ENCODE data around the gene CTCFL. TPM values are rescaled to one million over a fixed set of nuclear protein-coding genes. Genes with fewer than 3 reads are reported as not detected.

CTCFL gene
- total and polyA plus RNA-seq, 2 of the 8 experiments (the other 6 are each of a cell fraction or from before 2014, with no cell fraction given) = 0.30 to 0.80 TPM

- no peak for TF ChIP-seq MAFK (IDR thresholded peaks at IDR 0.05; ENCODE audit: low read depth, low read length)
Observed at GRCh38 chr20:57503035-57503658, 21.8 kb downstream of the CTCFL start (continued).

Data from H1 (cell line).